DMS153 (cell line): ENCODE measurements around the gene ATP6V1C2.
"Not testable (repeated sequence)": the region's sequence is repeated elsewhere in the genome, so short reads cannot be mapped to it uniquely, and the experiment has no call there.

Experiments
- DNase-seq: peaks from one replicate; lab custom pipeline; 2025; lab: John Stamatoyannopoulos, UW

The ATP6V1C2 gene

DNA sequence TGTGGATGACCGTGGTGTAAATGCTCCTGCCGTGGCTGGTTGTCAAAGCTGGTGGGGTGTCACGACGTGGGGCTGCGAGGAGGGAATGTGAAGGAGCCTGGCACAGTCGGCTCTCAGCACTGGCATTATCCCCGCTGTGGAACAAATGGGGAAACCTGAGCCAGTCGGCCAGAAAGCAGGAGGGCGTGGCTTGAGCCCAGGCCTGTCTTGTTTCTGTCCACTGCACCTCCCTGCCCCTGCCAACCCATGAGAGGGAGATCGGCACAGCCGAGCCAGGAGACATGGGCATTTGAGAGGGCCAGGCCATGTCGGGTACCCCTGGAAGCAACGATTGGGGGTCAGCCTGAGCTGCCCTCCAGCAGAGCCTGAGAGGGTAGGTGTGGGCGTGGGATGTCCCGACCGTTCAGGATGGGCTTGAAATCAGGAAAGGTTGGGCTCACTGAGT lies 46.7 kb downstream of the ATP6V1C2 start:
- no peak for DNase-seq

DNA sequence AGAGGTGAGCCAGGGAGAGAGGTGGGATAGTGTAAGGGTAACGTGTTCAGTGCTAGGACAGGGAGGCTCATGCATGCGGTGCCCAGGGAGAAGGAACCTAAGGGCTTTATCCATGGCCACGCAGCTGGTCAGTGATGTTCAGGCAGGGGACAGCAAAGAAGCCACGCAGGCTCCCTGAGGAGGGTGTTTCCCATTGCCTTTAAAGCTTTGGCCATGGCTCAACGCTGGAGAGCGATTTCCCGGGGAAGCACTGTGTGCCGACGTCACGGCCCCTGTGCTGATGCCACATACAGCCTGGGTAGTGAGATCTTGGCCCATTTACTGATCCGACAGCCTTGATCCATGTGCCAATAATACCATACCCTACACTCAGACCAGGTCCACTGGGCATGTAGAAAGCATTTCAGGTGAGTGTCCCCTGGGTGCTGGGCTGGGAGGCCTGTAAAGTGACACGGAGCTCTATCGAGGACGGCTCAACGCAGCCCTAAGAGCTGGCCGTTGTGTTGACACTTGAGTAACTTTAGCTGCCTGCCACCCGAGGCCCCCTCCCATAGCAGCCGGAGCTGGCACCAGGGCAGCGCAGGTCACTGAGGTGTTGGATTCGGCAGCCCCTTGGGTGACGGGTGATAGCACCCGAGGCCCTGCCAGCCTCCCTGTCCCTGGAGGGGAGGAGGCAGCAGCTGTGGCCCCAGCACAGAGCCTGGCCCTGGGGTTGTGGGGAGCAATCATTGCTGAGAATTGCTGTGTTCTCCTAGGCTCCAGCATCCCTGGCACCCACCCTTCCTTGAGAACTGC lies 49.7 kb downstream of the ATP6V1C2 start:
- no peak for DNase-seq

DNA sequence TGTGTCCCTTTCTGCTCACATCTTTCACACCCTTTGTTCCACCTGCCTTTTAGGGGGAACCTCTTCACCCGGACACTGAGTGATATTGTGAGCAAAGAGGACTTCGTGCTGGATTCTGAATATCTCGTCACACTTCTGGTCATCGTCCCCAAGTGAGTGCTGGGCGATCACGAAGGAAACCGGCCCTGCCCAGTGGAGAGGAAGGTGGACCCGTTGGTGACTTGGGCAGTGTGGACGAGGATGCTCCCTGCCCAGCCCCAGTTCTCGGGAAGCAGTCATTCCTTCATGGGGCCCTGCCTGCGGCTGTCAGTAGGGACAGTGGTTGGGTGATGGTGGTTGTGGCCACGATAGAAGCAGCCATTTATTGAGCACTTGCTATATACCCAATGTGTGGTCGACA lies 50.4 kb downstream of the ATP6V1C2 start:
- DNase-seq: no peak

DNA sequence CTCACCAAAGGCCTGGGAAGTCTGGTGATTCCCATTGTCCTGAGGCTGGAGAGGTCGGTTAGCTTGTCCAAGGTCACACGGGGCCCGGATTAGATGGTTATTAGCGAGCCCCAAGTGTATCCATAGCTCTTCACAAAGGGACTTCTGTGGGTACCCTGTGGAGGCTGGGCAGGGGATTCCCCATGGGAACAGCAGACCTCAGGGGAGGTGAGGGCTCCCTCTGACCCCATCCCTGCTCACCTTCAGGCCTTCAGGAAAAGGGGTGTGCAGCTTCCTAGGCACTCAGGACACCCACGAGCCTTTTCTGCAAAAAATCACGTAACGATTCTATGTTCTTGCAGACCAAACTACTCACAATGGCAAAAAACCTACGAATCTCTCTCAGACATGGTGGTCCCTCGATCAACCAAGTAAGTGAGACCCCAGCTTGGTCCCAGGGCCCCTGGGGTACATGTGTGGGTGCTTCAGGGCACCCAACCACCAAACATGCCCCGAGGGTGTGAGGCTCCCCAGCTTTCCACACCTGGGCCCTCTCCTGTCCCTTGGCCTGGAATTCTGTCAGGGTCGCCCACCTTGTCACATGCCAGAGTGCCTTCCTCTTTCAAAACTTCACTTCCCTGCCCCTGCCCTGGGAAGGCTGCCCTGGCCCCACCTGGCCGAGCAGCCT lies 50.9 kb downstream of the ATP6V1C2 start:
- no peak for DNase-seq

DNA sequence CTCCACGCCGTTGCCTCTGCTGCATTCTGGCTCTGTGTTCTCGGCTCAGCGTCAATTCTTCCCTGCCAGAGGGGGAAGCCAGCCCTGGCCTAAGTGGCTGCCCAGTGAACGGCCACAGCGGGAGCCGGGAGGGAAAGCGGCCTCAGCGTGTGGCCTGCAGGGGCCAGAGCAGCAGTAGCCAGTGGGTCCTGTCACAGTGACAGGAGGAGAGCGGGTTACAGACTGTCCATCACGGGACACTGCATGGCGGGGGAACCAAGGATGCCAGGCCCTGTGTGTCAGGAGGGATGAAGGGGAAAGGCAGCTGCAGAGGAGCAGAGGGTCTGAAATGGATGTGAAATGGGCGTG lies 51.4 kb downstream of the ATP6V1C2 start:
- DNase-seq: no peak

DNA sequence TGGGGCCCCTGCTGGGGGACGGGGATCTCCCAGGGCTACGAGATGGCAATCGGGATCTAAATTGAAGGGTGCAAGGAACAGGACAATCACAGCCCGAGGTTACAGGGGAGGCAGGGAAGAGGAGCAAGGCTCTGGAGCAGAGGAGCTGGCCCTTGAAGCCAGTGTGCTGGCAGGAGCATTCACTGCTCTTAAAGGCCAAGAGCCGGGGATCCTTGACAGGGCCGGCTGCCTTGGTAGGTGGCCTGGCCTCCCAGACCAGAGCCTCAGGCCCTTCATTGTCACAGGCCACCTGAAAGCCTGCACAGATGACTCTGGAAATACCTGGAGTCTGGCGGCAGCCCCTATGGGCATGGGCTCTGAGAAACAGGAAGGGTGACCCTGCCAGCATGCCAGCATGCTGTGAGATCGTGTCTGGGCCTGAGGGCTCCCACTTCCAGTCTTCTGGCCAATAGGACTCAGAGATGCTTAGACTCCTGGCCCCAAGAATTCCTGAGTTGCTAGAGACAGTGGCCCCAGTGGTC lies 52.5 kb downstream of the ATP6V1C2 start:
- no peak for DNase-seq

DNA sequence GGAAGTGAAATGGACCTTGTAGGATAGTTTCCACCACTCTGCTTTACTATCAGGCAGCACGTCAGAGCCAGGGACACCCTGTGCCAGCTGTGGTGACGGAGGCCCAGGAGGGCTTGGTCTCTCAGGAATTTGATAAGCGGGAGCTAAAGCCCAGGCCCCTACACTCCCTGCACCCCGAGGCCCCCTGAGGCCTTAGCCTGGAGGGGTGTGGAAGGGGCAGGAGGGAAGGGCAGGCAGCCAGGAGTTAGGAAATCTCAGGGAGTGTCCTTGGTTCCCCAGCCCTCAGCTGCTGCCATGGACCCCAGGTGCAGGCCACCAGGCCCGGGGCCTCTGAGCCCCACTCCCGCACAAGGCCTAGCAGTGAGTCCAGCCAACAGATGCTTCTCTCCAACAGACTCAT lies 53.0 kb downstream of the ATP6V1C2 start:
- no peak for DNase-seq

DNA sequence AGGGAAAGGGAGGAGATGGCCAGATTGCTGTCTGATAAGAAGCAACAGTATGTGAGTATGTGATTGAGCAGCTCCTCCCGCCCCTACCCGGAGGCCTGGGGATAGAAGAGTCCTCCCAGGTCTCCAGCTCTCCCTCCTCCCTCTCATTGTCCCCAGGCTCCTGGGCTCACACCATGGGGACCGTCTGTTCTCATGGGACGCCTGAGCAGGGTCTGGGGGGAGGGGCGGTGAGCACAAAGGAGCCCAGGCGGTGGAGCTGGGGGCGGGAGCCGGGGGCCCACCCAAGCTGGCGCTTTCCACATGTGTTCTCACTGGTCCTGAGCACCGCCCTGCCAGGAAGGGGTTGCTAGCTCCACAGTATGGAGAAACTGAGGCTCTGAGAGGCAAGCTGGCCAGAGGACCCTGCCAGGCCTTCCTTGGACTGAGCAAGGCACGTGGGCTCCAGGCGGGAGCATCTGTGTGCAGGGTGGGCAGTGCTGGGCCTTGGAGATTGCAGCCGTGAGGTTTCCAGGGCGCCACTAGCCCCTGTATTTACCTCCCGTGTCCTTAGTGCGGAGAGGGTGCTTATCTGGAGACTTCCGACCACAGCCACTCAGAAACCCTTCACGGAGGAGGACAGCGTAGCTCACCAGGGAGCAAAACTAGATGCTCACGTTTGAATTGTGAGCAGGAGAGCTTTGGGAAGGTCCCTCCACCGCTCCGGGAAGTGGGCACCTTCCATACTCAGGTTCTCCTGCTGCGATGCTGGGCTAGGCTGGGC lies 53.8 kb downstream of the ATP6V1C2 start:
- no peak for DNase-seq

DNA sequence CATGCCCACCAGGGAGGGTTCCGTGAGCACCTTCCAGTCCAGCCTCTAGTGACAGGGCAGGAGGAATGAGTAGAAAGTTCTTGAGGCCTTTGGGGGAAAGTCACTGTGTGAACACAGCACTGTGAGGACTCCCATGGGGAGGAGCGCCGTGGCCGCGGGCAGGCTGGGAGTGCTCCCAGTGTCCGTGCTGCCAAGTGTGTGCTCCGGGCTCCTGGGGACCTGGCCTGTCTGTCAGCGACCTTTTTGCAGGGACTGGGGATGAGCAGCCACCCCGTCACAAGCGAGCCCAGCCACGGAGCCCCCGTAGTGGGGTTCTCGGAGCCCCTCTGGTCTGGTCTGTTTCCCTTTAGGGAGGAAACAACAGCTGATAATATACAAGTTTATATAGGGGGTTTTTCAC lies 54.4 kb downstream of the ATP6V1C2 start:
- DNase-seq: no peak

DNA sequence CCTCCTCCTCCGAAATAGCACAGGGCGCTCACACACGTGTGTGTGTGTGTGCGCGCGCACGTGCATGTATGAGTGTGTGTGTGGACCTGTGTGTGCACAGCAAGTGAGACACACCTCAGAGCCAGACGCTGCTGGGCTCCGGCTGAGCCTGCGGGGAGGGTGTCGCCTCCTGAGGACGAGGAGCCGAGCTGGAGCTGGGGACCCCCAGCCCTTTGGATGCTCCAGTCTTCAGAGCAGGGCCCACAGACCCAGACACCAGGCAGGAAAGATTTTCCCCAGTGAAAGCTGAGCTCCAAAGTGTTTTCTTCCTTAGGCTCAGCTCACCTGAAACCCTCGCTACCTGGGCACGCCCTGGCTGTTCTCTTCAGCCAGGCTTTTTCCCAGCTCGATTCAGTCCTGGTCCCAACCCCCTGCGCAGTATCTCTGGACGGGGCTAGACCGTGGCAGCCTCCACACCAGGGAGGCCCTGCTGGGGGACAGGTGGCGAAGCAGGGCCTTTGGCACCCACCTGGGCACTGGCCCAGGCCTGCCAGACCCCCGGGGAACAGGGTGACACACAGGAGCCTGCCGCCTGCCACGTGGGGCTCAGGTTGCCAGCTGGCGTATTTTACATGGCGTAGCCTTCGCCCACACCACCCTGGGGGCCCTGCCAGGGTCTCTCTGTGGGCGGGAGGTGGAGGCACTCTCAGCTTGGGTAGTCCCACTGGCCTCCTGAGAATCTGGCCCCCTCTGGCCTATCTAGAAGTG lies 55.0 kb downstream of the ATP6V1C2 start:
- no peak for DNase-seq

DNA sequence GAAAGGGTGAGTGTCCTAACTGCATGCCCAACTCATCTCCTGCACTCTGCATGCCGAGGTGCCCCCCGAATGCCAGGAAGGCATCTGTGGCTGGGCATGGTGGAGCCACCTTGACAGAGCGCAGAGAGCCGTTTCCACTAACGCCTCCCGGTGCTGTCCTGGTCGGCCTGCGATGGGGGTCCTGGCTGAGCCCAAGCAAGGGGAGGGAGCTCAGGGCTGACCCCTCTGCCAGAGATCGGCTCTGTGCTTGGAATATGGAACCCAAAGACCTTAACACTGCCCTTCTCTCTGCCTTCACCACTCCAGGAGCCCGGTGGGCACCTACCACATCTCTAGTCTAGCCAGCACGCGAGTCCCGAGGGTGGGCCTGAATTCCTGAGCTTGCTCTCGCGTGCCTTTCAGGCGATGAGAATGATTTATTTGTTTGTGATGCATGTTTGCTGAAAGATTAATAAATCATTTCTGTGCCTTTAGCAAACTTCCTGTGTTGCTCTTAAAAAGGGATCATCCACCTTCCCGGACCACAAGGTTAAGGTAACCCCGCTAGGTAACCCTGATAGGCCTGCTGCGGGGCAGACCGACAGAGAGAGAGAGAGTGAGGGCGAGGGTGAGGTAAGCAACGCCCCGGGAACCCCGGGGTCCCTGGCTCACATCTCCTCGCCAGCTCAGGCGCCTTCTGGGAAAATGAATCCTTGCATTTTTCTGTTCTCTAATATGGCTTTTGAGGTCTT lies 55.8 kb downstream of the ATP6V1C2 start:
- no peak for DNase-seq

DNA sequence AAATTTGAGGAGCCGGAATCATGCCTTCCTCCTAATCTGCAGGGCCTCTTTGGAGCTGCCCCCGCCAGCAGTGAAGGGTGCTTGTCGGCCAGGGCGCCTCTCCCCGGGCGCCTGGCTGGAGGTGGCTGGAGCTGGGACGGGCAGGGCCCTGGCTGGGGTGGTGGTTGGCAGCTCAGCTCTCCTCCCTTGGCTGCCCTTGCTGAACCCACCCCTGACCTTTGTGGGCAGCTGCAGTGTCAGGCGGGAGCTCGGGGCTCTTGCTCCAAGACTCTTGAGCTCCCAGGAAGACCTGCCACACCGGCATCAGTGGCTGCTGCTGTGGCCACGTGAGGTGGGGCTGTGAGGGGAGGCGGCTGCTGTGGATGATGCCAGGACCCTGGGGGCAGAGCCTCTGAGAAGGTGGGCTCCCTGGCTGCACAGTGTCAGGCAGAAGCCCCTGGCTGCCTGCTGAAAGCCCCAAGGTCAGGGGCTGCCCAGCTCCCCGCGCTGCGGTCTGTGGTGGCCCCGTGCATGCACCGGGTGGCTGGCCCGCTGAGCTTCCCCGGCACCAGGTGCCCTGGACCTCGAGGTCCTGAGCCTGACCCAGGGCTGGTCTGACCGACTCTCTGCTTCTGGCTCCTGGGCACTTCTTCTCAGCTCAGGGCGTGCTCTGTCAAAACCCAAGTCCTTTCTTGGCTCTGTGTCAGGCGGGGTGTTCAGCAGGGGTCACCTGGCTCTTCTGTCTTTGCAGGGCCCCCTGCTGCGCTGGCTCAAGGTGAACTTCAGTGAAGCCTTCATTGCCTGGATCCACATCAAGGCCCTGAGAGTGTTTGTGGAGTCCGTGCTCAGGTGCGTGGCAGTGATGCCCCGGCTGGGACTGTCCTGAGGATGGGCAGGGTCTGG lies 56.7 kb downstream of the ATP6V1C2 start:
- DNase-seq: no peak

DNA sequence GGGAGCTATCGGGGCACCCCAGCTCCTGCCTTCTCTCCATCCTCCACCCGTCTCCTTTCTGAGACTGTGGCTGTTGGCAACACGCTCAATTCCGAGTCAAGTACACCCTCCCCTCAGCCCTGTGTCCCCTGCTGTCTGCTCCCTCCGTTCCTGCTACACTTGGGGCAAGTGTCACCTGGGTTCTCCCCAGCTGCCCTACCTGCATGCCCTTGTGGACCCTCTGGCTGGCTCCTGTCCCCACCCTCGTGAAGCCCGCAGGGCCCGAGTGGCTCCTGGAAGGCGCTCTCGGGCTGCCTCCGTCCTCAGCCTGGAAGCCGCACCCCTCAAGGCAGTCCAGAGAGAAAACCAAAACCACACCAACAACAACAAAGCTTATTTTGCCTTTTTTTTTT lies 57.3 kb downstream of the ATP6V1C2 start:
- DNase-seq: no peak

DNA sequence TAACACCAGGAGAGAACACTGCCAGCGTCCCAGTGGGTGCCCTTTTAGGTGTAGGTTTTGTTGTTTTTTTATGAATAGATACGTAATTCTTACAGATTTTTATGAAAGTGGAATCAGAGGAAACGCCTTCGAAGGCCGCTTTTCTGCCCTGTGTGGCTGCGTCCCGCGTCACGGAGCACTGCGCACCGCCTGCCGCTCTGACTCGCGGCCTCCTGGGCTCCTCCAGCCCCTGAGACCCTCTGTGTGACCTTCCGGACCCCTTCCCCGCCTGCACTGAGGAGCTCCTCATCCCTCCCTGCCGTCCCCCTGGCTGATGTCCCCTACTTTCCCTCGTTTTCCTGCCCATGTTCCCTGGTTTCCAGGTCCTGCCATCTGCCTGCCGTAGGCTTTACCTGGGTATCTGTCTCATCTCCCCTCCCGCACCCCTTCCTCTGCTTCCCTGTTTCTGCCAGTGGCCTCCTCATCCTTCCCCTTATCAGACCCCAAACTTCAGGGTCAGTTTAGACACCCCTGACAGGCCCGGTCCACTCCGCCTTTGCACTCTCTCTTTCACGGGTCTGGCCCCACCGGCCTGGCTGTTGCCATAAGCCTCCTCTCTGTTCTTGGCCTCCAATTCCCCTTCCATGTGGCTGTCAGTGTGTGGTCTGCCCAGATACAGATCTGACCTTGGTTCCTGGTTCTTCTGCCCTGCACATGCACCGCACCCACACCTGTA lies 58.5 kb downstream of the ATP6V1C2 start:
- DNase-seq: no peak

DNA sequence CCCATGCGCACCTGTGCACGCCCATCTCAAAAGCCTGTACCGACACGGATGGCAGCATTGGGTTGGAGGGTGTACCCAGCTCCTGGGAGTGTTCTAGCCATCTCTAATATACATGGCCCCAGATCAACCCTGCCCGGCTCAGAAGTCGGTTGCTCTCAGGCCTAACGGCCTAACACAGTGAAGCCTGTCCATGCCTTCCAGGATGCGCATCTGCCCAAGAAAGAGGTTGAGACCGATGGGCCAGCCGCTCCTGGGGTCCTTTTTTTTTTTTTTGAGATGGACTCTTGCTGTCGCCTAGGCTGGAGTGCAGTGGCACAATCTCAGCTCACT lies 59.0 kb downstream of the ATP6V1C2 start:
- no peak for DNase-seq

DNA sequence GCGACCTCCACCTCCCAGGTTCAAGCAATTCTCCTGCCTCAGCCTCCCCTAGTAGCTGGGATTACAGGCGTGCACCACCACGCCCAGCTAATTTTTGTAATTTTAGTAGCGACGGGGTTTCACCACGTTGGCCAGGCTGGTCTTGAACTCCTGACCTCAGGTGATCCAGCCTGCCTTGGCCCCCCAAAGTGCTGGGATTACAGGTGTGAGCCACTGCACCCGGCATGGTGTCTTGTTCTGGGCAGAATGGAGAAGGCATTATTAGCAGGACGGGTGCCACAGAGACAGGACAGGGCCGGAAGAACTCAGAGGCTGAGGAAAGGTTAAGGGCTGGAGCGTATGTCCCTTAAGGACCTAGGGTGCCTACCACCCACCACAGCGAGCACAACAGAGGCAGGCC lies 59.4 kb downstream of the ATP6V1C2 start:
- not testable (repeated sequence) for DNase-seq

DNA sequence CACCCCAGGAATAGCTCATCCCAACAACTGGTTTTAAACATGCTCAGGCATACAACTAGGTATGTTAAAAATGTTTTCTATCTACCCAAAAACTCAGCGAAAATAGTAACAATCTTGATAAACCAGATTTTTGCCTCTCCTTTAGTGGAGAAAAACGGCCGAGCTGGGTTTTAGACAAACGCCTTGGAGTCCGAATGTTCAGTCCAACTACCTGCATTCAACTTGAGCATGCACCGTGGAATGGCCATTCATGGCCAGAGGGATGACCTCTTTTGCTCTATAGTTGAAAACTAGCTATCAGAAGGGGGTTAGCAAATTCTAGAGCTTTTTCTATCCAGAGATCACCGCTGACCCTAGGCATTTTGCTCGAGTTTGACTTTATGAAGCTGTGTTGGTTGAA lies 60.3 kb downstream of the ATP6V1C2 start:
- no peak for DNase-seq

DNA sequence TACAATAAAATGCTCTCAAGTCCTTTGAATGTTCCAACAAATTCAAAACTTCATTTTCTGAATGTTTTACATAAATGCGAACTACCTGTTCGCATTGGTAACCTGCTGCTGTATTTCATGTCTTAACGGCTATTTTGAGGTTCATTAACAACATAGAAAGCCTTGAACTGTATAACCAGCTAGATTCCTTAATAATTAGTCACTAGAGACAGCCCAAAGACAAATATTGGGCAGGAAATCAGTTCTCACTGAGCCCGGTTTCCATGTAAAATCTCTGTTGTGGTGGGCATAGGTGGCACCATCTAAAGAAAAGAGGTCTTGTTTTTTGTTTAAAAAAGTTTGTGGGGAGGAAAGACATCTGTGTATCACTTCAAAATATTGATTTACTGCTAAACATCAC lies 62.0 kb downstream of the ATP6V1C2 start:
- no peak for DNase-seq

DNA sequence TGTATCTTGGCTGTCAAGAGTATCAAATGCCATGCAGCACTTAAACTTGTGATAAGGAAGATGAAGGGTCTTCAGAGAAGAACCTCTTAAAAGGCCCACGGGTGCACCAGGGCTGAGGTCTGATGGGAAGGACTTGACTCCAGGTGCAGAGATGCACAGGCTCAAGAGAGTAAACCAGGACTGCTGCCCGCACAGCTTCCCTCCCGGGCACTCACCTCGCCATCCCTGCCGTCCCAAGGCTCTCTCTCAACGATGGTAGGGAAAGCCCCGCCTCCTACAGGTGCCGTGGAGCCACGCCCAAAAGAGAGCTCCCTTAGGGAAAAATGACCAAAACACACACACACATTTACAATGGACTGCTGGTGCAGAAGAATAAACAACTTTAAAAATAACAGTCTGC lies 63.3 kb downstream of the ATP6V1C2 start:
- no peak for DNase-seq

DNA sequence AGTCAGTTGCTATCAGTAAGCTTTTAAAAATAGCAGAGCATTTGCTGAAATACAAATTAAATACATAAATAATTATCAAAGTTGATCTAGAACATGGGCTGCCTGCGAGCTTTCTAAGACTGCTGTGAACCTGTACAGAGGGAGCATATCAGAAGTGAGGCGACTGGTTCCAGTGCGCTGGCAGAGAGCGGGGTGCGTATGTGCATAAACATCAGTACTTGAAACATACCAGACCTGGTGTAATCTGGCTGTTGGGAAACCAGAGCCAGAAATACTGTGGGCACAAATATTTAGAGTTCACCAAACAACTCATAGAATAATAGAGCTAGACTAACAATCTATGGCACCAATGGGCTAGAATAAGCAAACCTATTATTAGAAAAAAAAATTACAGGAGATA lies 63.8 kb downstream of the ATP6V1C2 start:
- DNase-seq: no peak
